IMR-90 (cell line): ENCODE results near the gene ALDH2. TPM values are rescaled to one million over a fixed set of nuclear protein-coding genes. Genes with fewer than 3 reads are reported as not detected.

Source experiments
- ATAC-seq: fragments of 200-7000 bp; cut with Tn5 transposase; 2 replicates; pipeline ENCODE4 v1.9.1; 2020; ENCODE audit warnings: low read depth, mild to moderate bottlenecking, moderate library complexity
- BruUV-seq: library from RNA; stranded (reverse); fragments of 400-500 nt; replicated peaks from 2 replicates; lab custom pipeline; 2021; lab: Mats Ljungman, UMichigan
- CTCF ChIA-PET: fragments of 300-600 bp; formaldehyde crosslinking; extraction: SDS; loops from one replicate; lab custom pipeline; 2021; ENCODE audit warnings: antibody characterized with exemption; lab: Yijun Ruan, JAX
- POLR2A ChIA-PET: fragments of 300-600 bp; sonication (Branson Sonifier 250); formaldehyde crosslinking; loops from one replicate; lab custom pipeline; 2022; ENCODE audit warnings: antibody characterized with exemption; ENCODE audit not compliant: unreplicated experiment; lab: Charles Lee
- DNase-seq: peaks from one replicate; pipeline ENCODE4 v3.0.0; 2013
- H2AFZ ChIP-seq: replicated peaks from 2 replicates; pipeline ENCODE3; 2013; ENCODE audit warnings: low read length, mild to moderate bottlenecking; ENCODE audit not compliant: poor library complexity
- H2AK5ac ChIP-seq: 2 replicates; pipeline ENCODE4 v1.6.1; 2013; ENCODE audit warnings: low read depth, low read length, inconsistent platforms
- H2AK9ac ChIP-seq: replicated peaks from 2 replicates; pipeline ENCODE3; 2013; ENCODE audit warnings: mild to moderate bottlenecking, low read depth, low read length, moderate library complexity; ENCODE audit not compliant: poor library complexity
- H2BK120ac ChIP-seq: 2 replicates; pipeline ENCODE4 v1.6.1; 2013; ENCODE audit warnings: low read depth, low read length, inconsistent platforms
- H2BK15ac ChIP-seq: 3 replicates; pipeline ENCODE4 v1.6.1; 2013; ENCODE audit warnings: low read depth, low read length, inconsistent platforms
- H2BK20ac ChIP-seq: 2 replicates; pipeline ENCODE4 v1.6.1; 2013; ENCODE audit warnings: low read depth, mild to moderate bottlenecking, inconsistent platforms, low read length, moderate library complexity
- H2BK5ac ChIP-seq: 2 replicates; pipeline ENCODE4 v1.6.1; 2013; ENCODE audit warnings: mild to moderate bottlenecking, low read depth, low read length, inconsistent platforms; ENCODE audit not compliant: poor library complexity, severe bottlenecking
- H3K14ac ChIP-seq: replicated peaks from 2 replicates; pipeline ENCODE4 v1.6.1; 2013; ENCODE audit warnings: low read depth, low read length, inconsistent platforms
- H3K18ac ChIP-seq: 2 replicates; pipeline ENCODE4 v1.6.1; 2013; ENCODE audit warnings: low read depth, low read length, control low read depth
- H3K23ac ChIP-seq: 2 replicates; pipeline ENCODE4 v1.6.1; 2013; ENCODE audit warnings: low read depth, low read length, inconsistent platforms
- H3K27ac ChIP-seq: 2 replicates; pipeline ENCODE4 v1.5.1; 2013; ENCODE audit warnings: mild to moderate bottlenecking, control low read depth, low read length; ENCODE audit not compliant: insufficient read depth
- H3K27me3 ChIP-seq: 2 replicates; pipeline ENCODE4 v1.6.1; 2013; ENCODE audit warnings: low read length; ENCODE audit not compliant: control insufficient read depth, insufficient read depth
- H3K36me3 ChIP-seq: 2 replicates; pipeline ENCODE4 v1.6.1; 2013; ENCODE audit warnings: low read length, mixed read lengths; ENCODE audit not compliant: control insufficient read depth, insufficient read depth
- H3K4ac ChIP-seq: 2 replicates; pipeline ENCODE4 v1.6.1; 2013; ENCODE audit warnings: low read depth, low read length, inconsistent platforms
- H3K4me1 ChIP-seq: 2 replicates; pipeline ENCODE4 v1.6.1; 2013; ENCODE audit warnings: low read length, mixed read lengths; ENCODE audit not compliant: control insufficient read depth, insufficient read depth
- H3K4me2 ChIP-seq: 2 replicates; pipeline ENCODE4 v1.6.1; 2013; ENCODE audit warnings: low read depth, mild to moderate bottlenecking, control low read depth, low read length, moderate library complexity
- H3K4me3 ChIP-seq: 2 replicates; pipeline ENCODE4 v1.5.1; 2013; ENCODE audit warnings: low read depth, mild to moderate bottlenecking, control low read depth, low read length, moderate library complexity; ENCODE audit not compliant: insufficient read depth
- H3K56ac ChIP-seq: 2 replicates; pipeline ENCODE4 v1.6.1; 2013; ENCODE audit warnings: low read length, inconsistent platforms; ENCODE audit not compliant: insufficient read depth; ENCODE audit errors: extremely low read depth
- H3K79me1 ChIP-seq, 2 experiments: 2 replicates each; pipeline ENCODE4 v1.6.1; 2013; ENCODE audit warnings: low read length in 2 of 2, inconsistent platforms in 1 of 2, low read depth in 1 of 2
- H3K9ac ChIP-seq: 2 replicates; pipeline ENCODE4 v1.6.1; 2013; ENCODE audit warnings: low read depth, low read length, control low read depth
- H3K9me1 ChIP-seq: 2 replicates; pipeline ENCODE4 v1.6.1; 2013; ENCODE audit warnings: low read length, inconsistent platforms; ENCODE audit not compliant: insufficient read depth
- H3K9me3 ChIP-seq: 2 replicates; pipeline ENCODE4 v1.6.1; 2013; ENCODE audit warnings: low read length; ENCODE audit not compliant: control insufficient read depth, insufficient read depth
- H4K20me1 ChIP-seq: 2 replicates; pipeline ENCODE4 v1.6.1; 2013; ENCODE audit warnings: low read length, inconsistent platforms; ENCODE audit not compliant: insufficient read depth
- H4K5ac ChIP-seq: 2 replicates; pipeline ENCODE4 v1.6.1; 2013; ENCODE audit warnings: mild to moderate bottlenecking, low read depth, low read length, control low read depth
- H4K8ac ChIP-seq, 2 experiments: 2 replicates each; pipeline ENCODE4 v1.6.1; 2013; ENCODE audit warnings: low read depth in 2 of 2, low read length in 2 of 2, control low read depth in 1 of 2, inconsistent platforms in 1 of 2
- H4K91ac ChIP-seq: 2 replicates; pipeline ENCODE4 v1.6.1; 2013; ENCODE audit warnings: low read depth, low read length, inconsistent platforms; ENCODE audit not compliant: insufficient read depth
- BHLHE40 ChIP-seq: fragments of 150-350 bp; IDR thresholded peaks from 2 replicates; pipeline ENCODE4 v1.6.1; 2016; ENCODE audit warnings: mild to moderate bottlenecking, low read depth, low read length
- CEBPB ChIP-seq: IDR thresholded peaks from 2 replicates; pipeline ENCODE4 v1.6.1; 2012; ENCODE audit warnings: low read depth, low read length, improper control_type of control experiment
- CHD1 ChIP-seq: IDR thresholded peaks from 2 replicates; pipeline ENCODE4 v1.6.1; 2012; ENCODE audit warnings: low read depth, low read length, improper control_type of control experiment
- FOS ChIP-seq: fragments of 150-350 bp; IDR thresholded peaks from 2 replicates; pipeline ENCODE4 v1.6.1; 2016; ENCODE audit warnings: low read depth, low read length
- MAFK ChIP-seq: IDR thresholded peaks from 2 replicates; pipeline ENCODE4 v1.6.1; 2012; ENCODE audit warnings: low read depth, low read length, improper control_type of control experiment
- MXI1 ChIP-seq: IDR thresholded peaks from 2 replicates; pipeline ENCODE4 v1.6.1; 2012; ENCODE audit warnings: low read depth, mild to moderate bottlenecking, low read length, moderate library complexity, borderline replicate concordance
- NFE2L2 ChIP-seq: fragments of 150-350 bp; IDR thresholded peaks from 2 replicates; pipeline ENCODE4 v1.6.1; 2016; ENCODE audit warnings: low read depth, mild to moderate bottlenecking, low read length
- RAD21 ChIP-seq: IDR thresholded peaks from 2 replicates; pipeline ENCODE4 v1.6.1; 2012; ENCODE audit warnings: low read length, improper control_type of control experiment
- RCOR1 ChIP-seq: IDR thresholded peaks from 2 replicates; pipeline ENCODE4 v1.6.1; 2012; ENCODE audit warnings: mild to moderate bottlenecking, low read length, improper control_type of control experiment; ENCODE audit not compliant: insufficient replicate concordance
- RFX5 ChIP-seq: IDR thresholded peaks from 2 replicates; pipeline ENCODE4 v1.8.0; 2012; ENCODE audit warnings: low read depth, mild to moderate bottlenecking, low read length, moderate library complexity
- SMC3 ChIP-seq: fragments of 150-350 bp; IDR thresholded peaks from 2 replicates; pipeline ENCODE4 v1.6.1; 2016; ENCODE audit warnings: low read depth, mild to moderate bottlenecking, antibody characterized with exemption, low read length, moderate library complexity
- WGBS, 2 experiments: methylation state at CpG; one replicate each; pipeline versions ENCODE4 v1.1.5 to v1.1.7; 2013; ENCODE audit warnings: missing lambda C conversion rate in 2 of 2; ENCODE audit not compliant: insufficient read length in 1 of 2; ENCODE audit errors: extremely low coverage in 2 of 2; 5-methylcytosine and 5-hydroxymethylcytosine counted together
- dilution Hi-C: fragments of 300-500 bp; cut with HindIII; formaldehyde crosslinking; loops from one replicate; pipeline ENCODE4 v1.14.3; 2018; ENCODE audit warnings: low sequenced_read_pairs; ENCODE audit not compliant: unreplicated experiment
- in situ Hi-C: fragments of 300-500 bp; cut with MboI; formaldehyde crosslinking; loops from 3 replicates; pipeline ENCODE4 v1.14.3; 2019; ENCODE audit warnings: low sequenced_read_pairs, inconsistent platforms, mixed read lengths
- intact Hi-C: fragments of 100-400 bp; cut with micrococcal nuclease; formaldehyde crosslinking; loops from 2 replicates; pipeline ENCODE4 v1.10.0; 2022
- polyA plus RNA-seq, 3 experiments: library from polyadenylated mRNA; depleted of rRNA; stranded (reverse); fragments of >200 nt; gene quantifications; 2 replicates each; pipeline ENCODE4 v1.2.3, GENCODE V29; 2012; ENCODE audit warnings: low replicate concordance in 1 of 3
- total RNA-seq: library from RNA; depleted of rRNA; stranded (reverse); fragments of >200 nt; gene quantifications from 2 replicates; pipeline ENCODE4 v1.2.3, GENCODE V29; 2012
- TF ChIP-seq, protein P1 (sequence below): fragments of 150-350 bp; IDR thresholded peaks from 2 replicates; pipeline ENCODE4 v1.6.1; 2017; ENCODE audit warnings: mild to moderate bottlenecking, antibody characterized with exemption, low read length, low read depth
- TF ChIP-seq, protein P2 (sequence below): conservative IDR thresholded peaks from 2 replicates; pipeline ENCODE4 v1.5.1; 2012; ENCODE audit warnings: mild to moderate bottlenecking, low read depth, low read length, improper control_type of control experiment

Gene ALDH2
- total and polyA plus RNA-seq, 2 of the 4 experiments (the other 2 are of a cell fraction): 16.0 to 41.2 TPM

DNA sequence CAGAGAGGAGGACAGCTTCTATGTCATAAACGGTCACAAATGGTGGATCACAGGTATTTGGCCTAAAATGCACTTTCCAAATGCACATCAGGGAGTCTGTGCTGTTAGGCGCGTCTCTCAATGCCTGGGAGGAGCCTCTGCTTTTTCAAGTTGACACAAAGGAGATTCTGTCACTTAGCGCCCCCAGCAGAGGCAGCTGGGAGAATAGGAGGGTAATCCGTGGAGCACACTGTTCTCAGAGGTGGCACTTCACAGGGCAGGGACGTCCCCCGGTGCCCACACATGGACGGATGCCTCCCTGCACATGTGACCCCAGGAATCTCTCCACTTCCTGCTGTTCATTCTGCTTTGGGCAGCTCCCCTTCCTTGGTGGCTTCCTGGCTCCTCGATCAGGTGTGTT, 19.4 kb upstream of the ALDH2 start:
- Histone ChIP-seq H4K20me1 (no peaks in the 10 kb centered on the region), H2AK5ac (no peak overlapping the region), H3K9me1 (no peaks in the 10 kb centered on the region), H2AFZ (no peak overlapping the region), H2AK9ac (no peak overlapping the region), H3K4me2 (no peak overlapping the region), H3K56ac (no peak overlapping the region), H2BK5ac (no peak overlapping the region), H3K4me3 (no peak overlapping the region), H3K4ac (no peak overlapping the region), H3K36me3 (peaks cover 34% of the 10 kb centered on the region), H3K27ac (no peak overlapping the region), H3K18ac (no peak overlapping the region), H3K14ac (no peak overlapping the region), H2BK120ac (no peak overlapping the region), H4K8ac (no peak overlapping the region), H2BK20ac (no peak overlapping the region), H3K4me1 (no peaks in the 10 kb centered on the region), H3K27me3 (no peaks in the 10 kb centered on the region), H4K5ac (no peak overlapping the region), H4K91ac (no peak overlapping the region), H3K9ac (no peak overlapping the region), H3K79me1 (no peaks in the 10 kb centered on the region), H3K23ac (no peak overlapping the region), H3K9me3 (no peaks in the 10 kb centered on the region), H2BK15ac (no peak overlapping the region)
- ATAC-seq: no peak
- 85% methylated on average over 4 of the region's 9 CpGs; no CpG with 5 or more reads in 1 of the 2 experiments for WGBS, 2 experiments
- ChIA-PET POLR2A (no interaction called here), CTCF (no interaction called here)
- TF ChIP-seq MXI1: no peak
- no peak for TF ChIP-seq MAFK
- TF ChIP-seq RFX5: no peak
- TF ChIP-seq, protein P1, sequence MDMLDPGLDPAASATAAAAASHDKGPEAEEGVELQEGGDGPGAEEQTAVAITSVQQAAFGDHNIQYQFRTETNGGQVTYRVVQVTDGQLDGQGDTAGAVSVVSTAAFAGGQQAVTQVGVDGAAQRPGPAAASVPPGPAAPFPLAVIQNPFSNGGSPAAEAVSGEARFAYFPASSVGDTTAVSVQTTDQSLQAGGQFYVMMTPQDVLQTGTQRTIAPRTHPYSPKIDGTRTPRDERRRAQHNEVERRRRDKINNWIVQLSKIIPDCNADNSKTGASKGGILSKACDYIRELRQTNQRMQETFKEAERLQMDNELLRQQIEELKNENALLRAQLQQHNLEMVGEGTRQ: no peak
- TF ChIP-seq CEBPB: no peak
- TF ChIP-seq RCOR1: no peak
- TF ChIP-seq, protein P2, sequence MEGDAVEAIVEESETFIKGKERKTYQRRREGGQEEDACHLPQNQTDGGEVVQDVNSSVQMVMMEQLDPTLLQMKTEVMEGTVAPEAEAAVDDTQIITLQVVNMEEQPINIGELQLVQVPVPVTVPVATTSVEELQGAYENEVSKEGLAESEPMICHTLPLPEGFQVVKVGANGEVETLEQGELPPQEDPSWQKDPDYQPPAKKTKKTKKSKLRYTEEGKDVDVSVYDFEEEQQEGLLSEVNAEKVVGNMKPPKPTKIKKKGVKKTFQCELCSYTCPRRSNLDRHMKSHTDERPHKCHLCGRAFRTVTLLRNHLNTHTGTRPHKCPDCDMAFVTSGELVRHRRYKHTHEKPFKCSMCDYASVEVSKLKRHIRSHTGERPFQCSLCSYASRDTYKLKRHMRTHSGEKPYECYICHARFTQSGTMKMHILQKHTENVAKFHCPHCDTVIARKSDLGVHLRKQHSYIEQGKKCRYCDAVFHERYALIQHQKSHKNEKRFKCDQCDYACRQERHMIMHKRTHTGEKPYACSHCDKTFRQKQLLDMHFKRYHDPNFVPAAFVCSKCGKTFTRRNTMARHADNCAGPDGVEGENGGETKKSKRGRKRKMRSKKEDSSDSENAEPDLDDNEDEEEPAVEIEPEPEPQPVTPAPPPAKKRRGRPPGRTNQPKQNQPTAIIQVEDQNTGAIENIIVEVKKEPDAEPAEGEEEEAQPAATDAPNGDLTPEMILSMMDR: no peak
- no peak for TF ChIP-seq RAD21
- no peak for TF ChIP-seq BHLHE40
- no peak for TF ChIP-seq CHD1
- TF ChIP-seq SMC3: no peak
- TF ChIP-seq FOS: no peak
- TF ChIP-seq NFE2L2: no peak
- BruUV-seq: no TSS peak
- in situ Hi-C loops: no loop called here
- intact Hi-C loops: no loop called here
- dilution Hi-C loops: no loop called here
- no peak for DNase-seq
